NT2/D1 (cell line): Measurements from ENCODE around the gene ITGB6.

ENCODE experiments used
- SUZ12 ChIP-seq: IDR thresholded peaks from 2 replicates; pipeline ENCODE4 v1.6.1; 2011; ENCODE audit not compliant: insufficient read length, insufficient read depth; ENCODE audit errors: extremely low read depth
- YY1 ChIP-seq: IDR thresholded peaks from 2 replicates; pipeline ENCODE4 v1.6.1; 2011; ENCODE audit not compliant: insufficient read length, insufficient read depth
- ZNF274 ChIP-seq: IDR thresholded peaks from 2 replicates; pipeline ENCODE4 v1.6.1; 2011; ENCODE audit warnings: mild to moderate bottlenecking, low read depth, low read length

- TF ChIP-seq SUZ12 = no peak
- no peak for TF ChIP-seq YY1
- no peak for TF ChIP-seq ZNF274
These were observed 29.5 kb upstream of the ITGB6 start for GRCh38 chr2:160229591-160229990.
